ENCODE measurements around the gene ADARB2.

The ADARB2 gene

DNA sequence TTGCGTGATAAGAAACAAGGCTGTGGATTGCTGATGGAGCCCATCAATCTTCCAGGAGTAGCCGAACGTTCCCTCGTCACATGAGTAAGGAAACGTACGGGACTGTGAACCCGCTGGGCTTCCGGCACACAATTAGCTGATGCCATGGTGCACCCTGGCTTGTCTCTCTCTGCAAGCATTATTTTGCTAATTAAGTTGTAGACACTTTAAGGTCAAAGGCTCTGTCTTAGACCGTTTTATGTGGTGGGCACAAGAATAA is 50.9 kb downstream of the ADARB2 start:
- no peak for DNase-seq (ENCODE audit: low read depth, low spot score)

DNA sequence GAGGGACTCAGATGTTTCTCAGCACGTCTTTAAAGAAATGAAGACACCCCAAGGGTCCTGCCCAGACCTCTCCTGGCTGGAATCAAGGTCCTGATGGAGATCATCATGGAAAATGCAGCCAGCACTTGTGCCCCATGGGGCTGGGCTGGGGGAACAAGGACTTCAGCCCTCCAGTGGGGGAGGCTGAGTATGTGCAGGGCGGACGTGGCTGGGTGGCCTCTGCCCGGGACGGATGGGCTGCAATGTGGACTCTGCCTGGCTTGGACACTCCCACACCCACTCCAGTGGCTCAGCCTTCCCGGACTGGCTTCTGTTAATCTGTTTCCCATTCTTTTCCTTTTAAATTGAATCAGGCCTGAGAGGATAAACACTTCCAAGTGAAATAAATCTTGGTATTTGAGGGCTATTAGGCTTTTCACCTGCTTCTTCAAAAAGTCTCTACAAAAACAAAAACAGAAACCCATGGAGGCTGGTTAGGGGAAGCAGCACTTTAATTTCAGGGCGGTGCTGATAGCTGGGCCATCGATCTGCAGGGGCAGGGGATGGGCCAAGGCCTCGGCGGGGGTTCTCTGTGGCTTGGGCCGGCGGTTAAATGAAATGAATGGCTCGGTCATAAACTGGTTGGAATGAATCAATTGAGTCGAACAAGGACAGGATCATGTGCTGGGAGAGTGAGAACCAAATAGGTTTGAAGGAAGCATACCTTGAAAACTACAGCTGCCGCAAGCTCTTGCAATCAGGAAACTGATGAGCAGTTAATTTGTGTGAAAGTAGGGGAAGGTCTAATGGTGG is 51.4 kb downstream of the ADARB2 start:
- DNase-seq (ENCODE audit: low read depth, low spot score) = no peak

GRCh38 chr10:1684991-1685390 is 52.3 kb downstream of the ADARB2 start:
- no peak for DNase-seq (ENCODE audit: low read depth, low spot score)

DNA sequence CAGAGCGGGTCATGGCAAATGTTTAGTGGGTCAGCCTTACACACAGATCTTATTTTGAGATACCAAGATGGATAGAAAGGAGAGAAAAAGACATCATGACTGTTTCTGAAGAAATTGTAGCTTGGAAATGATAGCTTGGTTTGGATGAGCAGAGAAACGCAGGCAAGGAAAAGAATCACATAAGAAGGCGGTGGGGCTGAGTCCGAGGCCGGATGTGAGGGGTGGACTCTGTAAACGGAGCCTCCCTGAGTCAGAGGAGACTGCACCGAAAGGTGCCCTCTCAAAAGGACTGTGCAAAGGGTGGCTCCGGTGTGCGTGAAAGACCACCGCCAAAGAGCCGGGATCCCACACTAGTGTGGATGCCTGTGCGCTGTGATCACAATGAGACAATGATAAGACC is 53.7 kb downstream of the ADARB2 start:
- DNase-seq (ENCODE audit: low read depth, low spot score) = no peak

DNA sequence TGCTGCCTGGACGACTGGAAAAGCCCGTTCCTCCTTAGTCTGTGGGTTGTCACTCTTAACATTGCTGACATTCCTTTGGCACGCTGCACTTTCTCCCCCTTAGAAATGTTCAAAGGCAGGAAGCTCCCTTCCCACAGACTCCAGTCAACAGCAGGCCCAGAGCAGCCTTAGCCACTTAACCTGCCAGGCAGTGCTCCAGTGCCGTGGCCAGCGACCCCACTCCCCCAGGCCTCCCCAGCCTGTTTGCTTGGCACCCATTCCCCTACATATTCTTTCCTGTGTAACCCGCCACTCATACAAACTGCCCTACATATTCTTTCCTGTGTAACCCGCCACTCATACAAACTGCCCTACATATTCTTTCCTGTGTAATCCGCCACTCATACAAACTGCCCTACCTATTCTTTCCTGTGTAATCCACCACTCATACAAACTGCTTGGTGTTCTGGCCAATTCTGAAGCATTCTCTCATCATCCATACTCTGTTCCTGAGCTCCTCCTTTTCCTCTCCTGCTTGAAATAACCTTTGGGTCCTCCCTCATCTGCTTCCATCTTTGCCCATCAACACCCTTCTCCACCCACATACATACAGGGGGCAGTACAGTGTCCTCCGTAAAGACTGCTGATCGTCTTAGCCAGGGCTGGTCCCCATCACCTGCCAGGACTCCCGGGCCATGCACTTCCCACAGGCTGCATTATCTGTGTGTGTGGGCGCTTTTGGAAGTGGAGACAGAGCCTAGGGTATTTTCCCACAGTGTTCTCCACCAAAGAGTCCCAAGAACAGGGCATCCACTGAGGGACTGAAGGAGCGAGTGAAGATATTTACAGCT is 57.3 kb downstream of the ADARB2 start:
- DNase-seq (ENCODE audit: low read depth, low spot score) = no peak

- no peak for DNase-seq (ENCODE audit: low read depth, low spot score)
Observed at GRCh38 chr10:1678084-1678483, 59.2 kb downstream of the ADARB2 start.

DNA sequence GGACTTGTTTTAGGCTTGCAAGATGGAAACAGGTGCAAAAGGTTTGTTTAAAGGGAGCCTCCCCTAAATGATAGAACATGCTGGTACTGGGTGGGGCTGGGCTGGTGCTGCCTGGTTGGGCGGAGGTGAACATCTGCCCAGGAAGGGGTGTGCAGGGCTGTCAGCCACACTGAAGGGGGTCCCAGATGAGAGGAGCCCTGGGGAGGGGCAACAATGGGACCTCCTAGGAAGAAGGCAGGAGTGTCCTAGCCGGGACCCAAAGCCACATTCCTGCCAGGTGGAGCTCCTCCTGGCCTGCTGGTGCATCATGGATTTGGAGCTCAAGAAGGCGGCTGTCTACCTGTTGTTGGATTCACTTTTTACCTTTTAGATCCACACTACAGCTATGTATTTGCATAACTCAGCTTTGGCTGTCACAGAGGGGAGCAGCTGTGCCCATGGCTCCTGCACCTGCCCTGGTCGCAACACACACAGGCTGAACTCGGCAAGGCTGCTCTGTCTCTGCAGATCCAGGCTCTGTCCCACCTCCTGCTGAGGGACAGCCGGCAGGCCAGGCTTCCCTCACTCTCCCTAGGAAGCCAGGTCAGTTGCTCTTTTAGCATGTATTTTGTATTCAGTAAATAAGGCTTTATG is 59.9 kb downstream of the ADARB2 start:
- no peak for DNase-seq (ENCODE audit: low read depth, low spot score)

DNA sequence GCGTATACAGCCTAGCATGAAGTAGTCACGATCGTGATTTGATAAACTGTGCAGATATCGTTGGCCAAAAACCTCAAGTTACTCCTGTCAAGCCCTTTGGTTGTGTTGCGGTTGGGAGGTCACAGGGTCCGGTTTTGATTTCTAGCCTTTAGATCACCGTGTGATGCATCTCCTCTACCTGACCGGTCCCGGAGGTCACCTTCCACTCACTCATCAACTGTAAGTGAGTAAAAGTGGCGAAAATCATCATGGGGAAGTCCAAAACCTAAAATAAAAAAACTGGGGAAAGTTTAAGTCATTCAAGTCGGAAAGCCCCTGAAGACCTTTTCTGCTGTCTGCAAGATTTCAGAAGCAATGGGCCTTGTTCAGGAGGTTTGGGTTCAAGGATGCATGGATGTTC is 62.8 kb downstream of the ADARB2 start:
- no peak for DNase-seq (ENCODE audit: low read depth, low spot score)

GRCh38 chr10:1673568-1674345 is 63.6 kb downstream of the ADARB2 start:
- DNase-seq (ENCODE audit: low read depth, low spot score) = no peak

- DNase-seq (ENCODE audit: low read depth, low spot score) = no peak
Observed at GRCh38 chr10:1672001-1672781, 65.1 kb downstream of the ADARB2 start.

DNA sequence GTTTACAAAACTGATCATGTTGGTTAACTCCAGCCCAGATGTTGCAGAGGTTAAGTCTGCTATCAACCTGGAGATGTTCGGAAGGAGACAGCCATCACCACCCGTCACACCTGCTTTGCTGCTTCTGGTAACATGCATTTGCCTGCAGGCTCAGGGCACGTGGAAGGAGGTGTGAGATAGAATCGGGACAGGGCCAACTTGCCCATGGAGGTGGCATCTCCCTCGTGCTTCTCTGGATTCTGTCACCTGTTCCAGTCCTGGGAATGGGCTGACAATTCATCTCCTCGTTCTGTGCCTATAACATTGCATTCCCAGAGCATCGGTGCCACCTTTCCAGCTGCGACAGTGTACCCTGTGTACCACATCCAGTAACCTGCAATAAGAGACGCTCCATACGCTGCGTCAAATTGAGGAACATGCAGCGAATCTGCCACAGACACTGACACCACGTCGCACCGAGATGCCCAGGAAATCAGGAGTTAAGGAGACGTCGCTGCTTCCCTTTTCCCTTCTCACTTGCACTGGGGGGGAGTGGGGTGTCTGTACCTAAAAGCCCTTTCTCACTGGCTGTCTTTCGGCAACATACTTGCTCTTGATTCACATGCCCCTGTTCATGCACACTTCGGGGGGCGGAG is 65.8 kb downstream of the ADARB2 start:
- DNase-seq (ENCODE audit: low read depth, low spot score) = no peak

GRCh38 chr10:1670541-1671365 is 66.6 kb downstream of the ADARB2 start:
- no peak for DNase-seq (ENCODE audit: low read depth, low spot score)

DNA sequence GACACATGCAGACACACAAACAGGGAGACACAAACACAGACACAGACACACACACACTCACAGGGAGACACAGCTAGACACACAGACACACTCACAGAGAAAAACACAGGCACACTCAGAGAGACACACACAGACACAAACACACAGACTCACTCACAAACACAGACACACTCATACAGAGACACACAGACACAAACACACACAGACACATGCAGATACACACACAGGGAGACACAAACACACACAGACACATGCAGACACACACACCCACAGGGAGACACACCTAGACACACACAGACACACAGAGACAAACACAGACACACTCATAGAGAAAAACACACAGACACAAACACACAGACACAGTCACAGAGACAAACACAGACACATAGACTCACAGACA is 67.9 kb downstream of the ADARB2 start:
- DNase-seq (ENCODE audit: low read depth, low spot score) = no peak

- DNase-seq (ENCODE audit: low read depth, low spot score) = no peak
Observed at GRCh38 chr10:1668399-1668798, 68.9 kb downstream of the ADARB2 start.

DNA sequence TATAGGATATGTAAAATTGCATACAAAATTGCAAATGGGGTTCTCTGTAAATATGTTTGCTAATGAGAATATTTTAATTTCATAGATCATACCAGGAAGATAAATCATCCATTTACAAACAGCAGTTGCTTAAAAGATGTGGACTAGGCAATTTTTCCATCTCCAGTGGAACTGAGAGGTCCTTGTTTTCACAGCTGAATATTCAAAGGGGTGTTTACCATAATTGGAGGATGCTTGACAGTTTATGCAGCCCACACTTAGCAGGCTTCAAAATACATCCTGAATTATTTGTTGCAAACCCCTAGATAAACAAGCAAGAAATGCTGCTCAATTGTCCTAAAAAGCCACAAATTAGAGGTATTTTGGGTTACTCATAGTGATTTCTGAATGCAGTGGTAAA is 69.9 kb downstream of the ADARB2 start:
- DNase-seq (ENCODE audit: low read depth, low spot score) = no peak

- no peak for DNase-seq (ENCODE audit: low read depth, low spot score)
Observed at GRCh38 chr10:1666147-1666546, 71.2 kb downstream of the ADARB2 start.

GRCh38 chr10:1665681-1666080 is 71.6 kb downstream of the ADARB2 start:
- DNase-seq (ENCODE audit: low read depth, low spot score) = no peak

DNA sequence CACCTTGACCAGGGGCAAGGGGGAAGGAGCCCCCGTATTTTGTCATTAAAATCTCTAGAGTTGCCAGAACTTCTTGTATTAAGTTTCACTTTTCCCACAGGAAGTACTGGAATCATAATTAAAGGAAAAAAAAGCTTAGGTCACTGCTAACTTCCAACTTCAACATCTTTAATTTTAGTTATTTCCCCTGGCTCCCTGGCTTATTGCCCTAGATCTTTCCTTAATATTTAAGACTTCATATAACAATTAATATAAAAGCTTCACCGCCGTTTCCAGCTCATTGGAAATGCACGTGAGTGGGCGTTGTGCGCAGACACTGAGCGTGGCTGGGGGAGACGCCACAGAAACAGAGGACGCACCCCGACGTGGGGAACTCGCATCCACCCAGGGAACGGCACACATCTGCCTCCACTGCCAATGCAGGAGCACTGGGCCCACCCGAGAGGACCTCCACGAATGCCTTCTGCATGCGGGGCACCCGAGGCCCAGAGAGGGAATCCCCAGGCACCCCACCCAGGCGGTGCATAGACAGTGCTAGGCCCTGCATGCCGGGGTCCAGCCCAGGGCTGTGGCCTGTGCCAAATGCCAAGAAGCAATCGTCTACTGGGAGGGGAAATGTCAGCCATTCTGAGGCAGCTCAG is 72.2 kb downstream of the ADARB2 start:
- DNase-seq (ENCODE audit: low read depth, low spot score) = no peak

DNA sequence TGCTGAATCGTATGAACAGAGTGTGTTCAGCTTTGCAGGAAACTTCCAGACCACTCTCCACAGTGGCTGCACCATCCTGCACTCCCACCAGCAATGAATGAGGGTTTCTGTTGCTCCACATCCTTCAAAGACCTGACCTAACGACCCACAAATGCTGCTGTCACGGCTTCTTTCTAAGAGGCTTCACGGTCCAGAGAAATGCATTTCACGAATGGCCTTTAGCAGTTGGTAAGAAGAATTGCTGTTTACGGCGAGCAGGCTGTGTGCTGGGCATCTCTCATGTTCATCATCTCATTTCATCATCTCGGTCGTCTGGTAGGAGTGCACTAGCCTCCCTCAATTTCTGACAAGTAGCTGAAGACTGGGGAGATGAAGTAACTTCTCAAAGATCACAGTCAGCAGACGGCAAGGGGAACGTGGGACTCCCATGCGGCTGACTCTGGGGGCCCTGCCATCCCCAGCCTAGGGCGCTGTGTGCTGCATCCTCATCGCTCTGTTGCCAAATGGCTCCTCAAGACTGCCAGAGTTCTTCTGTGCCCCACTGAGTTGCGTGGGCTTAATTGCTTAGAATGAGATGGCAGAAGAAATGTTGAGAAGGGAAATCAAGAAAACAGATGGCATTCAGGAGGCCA is 72.9 kb downstream of the ADARB2 start:
- no peak for DNase-seq (ENCODE audit: low read depth, low spot score)

Measured in smooth muscle cell of the brain vasculature (primary cell).